SK-N-SH (cell line): ENCODE measurements around the gene PEPD. TPM values are rescaled to one million over a fixed set of nuclear protein-coding genes. Genes with fewer than 3 reads are reported as not detected.

Experiments used
- CTCF ChIA-PET: fragments of 300-600, 350-600 bp; formaldehyde crosslinking; extraction: SDS; loops from one replicate; lab custom pipeline; 2021; lab: Yijun Ruan, JAX
- POLR2A ChIA-PET: fragments of 350-600 bp; sonication (Branson Sonifier 250); formaldehyde crosslinking; extraction: SDS; loops from one replicate; lab custom pipeline; 2020; ENCODE audit warnings: antibody characterized with exemption, inconsistent platforms; lab: Yijun Ruan, JAX
- DNase-seq: peaks from one replicate; pipeline ENCODE4 v3.0.0; 2012
- H2AFZ ChIP-seq: fragments of 200-600 bp; sonication (generic); 2 replicates; pipeline ENCODE4 v1.8.1; 2016; ENCODE audit warnings: antibody characterized with exemption, mild to moderate bottlenecking, low read depth
- H3F3A ChIP-seq: fragments of 200-600 bp; sonication (generic); replicated peaks from 2 replicates; pipeline ENCODE3; 2016; ENCODE audit warnings: antibody characterized with exemption, mild to moderate bottlenecking; ENCODE audit not compliant: insufficient read depth
- H3K27ac ChIP-seq, 2 experiments: fragments of 200-500 bp in 1 of 2; fragments of 200-600 bp in 1 of 2; sonication (Bioruptor generic) in 1 of 2; sonication (generic), shearing (Covaris generic) in 1 of 2; 2 replicates each; pipeline versions ENCODE4 v1.5.1 to v1.6.1; 2014 to 2016; ENCODE audit warnings: low read depth in 2 of 2, inconsistent platforms in 1 of 2, low read length in 1 of 2, mild to moderate bottlenecking in 1 of 2, mixed read lengths in 1 of 2
- H3K27me3 ChIP-seq: fragments of 200-600 bp; sonication (generic), shearing (Covaris generic); 2 replicates; pipeline ENCODE4 v1.6.1; 2016; ENCODE audit warnings: mixed run types; ENCODE audit not compliant: insufficient read depth
- H3K36me3 ChIP-seq, 2 experiments: fragments of 200-500 bp in 1 of 2; fragments of 200-600 bp in 1 of 2; sonication (Bioruptor generic) in 1 of 2; sonication (generic) in 1 of 2; replicated peaks in 1 of 2; 2 replicates each; pipeline versions ENCODE3 to v1.5.1; 2014 to 2016; ENCODE audit warnings: low read length in 1 of 2, mild to moderate bottlenecking in 1 of 2; ENCODE audit not compliant: insufficient read depth in 2 of 2, control insufficient read depth in 1 of 2
- H3K4me1 ChIP-seq, 2 experiments: fragments of 200-500 bp in 1 of 2; fragments of 200-600 bp in 1 of 2; sonication (Bioruptor generic) in 1 of 2; sonication (generic), shearing (Covaris generic) in 1 of 2; 2 replicates each; pipeline versions ENCODE4 v1.5.1 to v1.6.1; 2014 to 2016; ENCODE audit warnings: low read depth in 1 of 2, low read length in 1 of 2, mixed run types in 1 of 2; ENCODE audit not compliant: insufficient read depth in 2 of 2, control insufficient read depth in 1 of 2
- H3K4me2 ChIP-seq: fragments of 200-600 bp; sonication (generic), shearing (Covaris generic); 2 replicates; pipeline ENCODE4 v1.6.1; 2017; ENCODE audit warnings: mixed run types
- H3K4me3 ChIP-seq, 2 experiments: fragments of 200-500 bp in 1 of 2; fragments of 200-600 bp in 1 of 2; sonication (Bioruptor generic) in 1 of 2; sonication (generic), shearing (Covaris generic) in 1 of 2; 2 replicates each; pipeline versions ENCODE4 v1.5.1 to v1.8.1; 2014 to 2016; ENCODE audit warnings: low read depth in 2 of 2, inconsistent platforms in 1 of 2, low read length in 1 of 2, mild to moderate bottlenecking in 1 of 2, mixed read lengths in 1 of 2, moderate library complexity in 1 of 2
- H3K79me2 ChIP-seq: fragments of 200-600 bp; sonication (generic); 2 replicates; pipeline ENCODE4 v1.8.1; 2017; ENCODE audit warnings: mild to moderate bottlenecking; ENCODE audit not compliant: insufficient read depth
- H3K9ac ChIP-seq: fragments of 200-600 bp; sonication (generic); 2 replicates; pipeline ENCODE4 v1.6.1; 2017; ENCODE audit warnings: mixed run types
- H3K9me2 ChIP-seq: fragments of 200-600 bp; sonication (generic); 2 replicates; pipeline ENCODE4 v1.6.1; 2017; ENCODE audit warnings: mixed run types
- H3K9me3 ChIP-seq: fragments of 200-600 bp; sonication (generic); 2 replicates; pipeline ENCODE4 v1.6.1; 2017; ENCODE audit warnings: mixed run types, mild to moderate bottlenecking, moderate library complexity
- H4K20me1 ChIP-seq: fragments of 200-600 bp; sonication (generic); 2 replicates; pipeline ENCODE4 v1.6.1; 2017; ENCODE audit warnings: mild to moderate bottlenecking, mixed run types; ENCODE audit not compliant: insufficient read depth
- CTCF ChIP-seq: fragments of 200-600 bp; sonication (generic); IDR thresholded peaks from 2 replicates; pipeline ENCODE4 v1.6.1; 2017; ENCODE audit warnings: antibody characterized with exemption, mild to moderate bottlenecking, moderate library complexity
- ELF1 ChIP-seq: IDR thresholded peaks from 2 replicates; pipeline ENCODE4 v1.4.0; 2012
- EP300 ChIP-seq, 2 experiments: IDR thresholded peaks; 2 replicates each; pipeline versions ENCODE4 v1.4.0 to v1.6.1; 2012; ENCODE audit warnings: borderline replicate concordance in 1 of 2, low read depth in 1 of 2, low read length in 1 of 2
- FOSL2 ChIP-seq: IDR thresholded peaks from 2 replicates; pipeline ENCODE4 v1.4.0; 2012; ENCODE audit warnings: low read depth, mild to moderate bottlenecking, moderate library complexity, borderline replicate concordance
- FOXJ3 ChIP-seq: sonication (generic); formaldehyde crosslinking; IDR thresholded peaks from 2 replicates; pipeline ENCODE4 v1.5.1; 2020; ENCODE audit warnings: mild to moderate bottlenecking, missing genetic modification reagents
- GABPA ChIP-seq: IDR thresholded peaks from 2 replicates; pipeline ENCODE4 v1.4.0; 2012; ENCODE audit warnings: low read depth, mild to moderate bottlenecking
- GATA2 ChIP-seq: sonication (generic); formaldehyde crosslinking; IDR thresholded peaks from 2 replicates; pipeline ENCODE4 v1.5.0; 2020; ENCODE audit warnings: mild to moderate bottlenecking, missing genetic modification reagents
- MAX ChIP-seq: IDR thresholded peaks from 2 replicates; pipeline ENCODE4 v1.4.0; 2012; ENCODE audit warnings: low read depth
- NFIC ChIP-seq: IDR thresholded peaks from 2 replicates; pipeline ENCODE4 v1.4.0; 2012; ENCODE audit warnings: borderline replicate concordance
- NRF1 ChIP-seq: IDR thresholded peaks from 2 replicates; pipeline ENCODE4 v1.6.1; 2012; ENCODE audit warnings: low read depth, mild to moderate bottlenecking, low read length
- PBX3 ChIP-seq: IDR thresholded peaks from 2 replicates; pipeline ENCODE4; 2012
- POLR2AphosphoS5 ChIP-seq: IDR thresholded peaks from 2 replicates; pipeline ENCODE4 v1.6.1; 2012; ENCODE audit warnings: low read depth, low read length
- RAD21 ChIP-seq: IDR thresholded peaks from 2 replicates; pipeline ENCODE4 v1.6.1; 2012; ENCODE audit warnings: mild to moderate bottlenecking, low read length
- RXRA ChIP-seq: IDR thresholded peaks from 2 replicates; pipeline ENCODE4 v1.4.0; 2012; ENCODE audit warnings: low read depth, mild to moderate bottlenecking, borderline replicate concordance
- SIN3A ChIP-seq: IDR thresholded peaks from 2 replicates; pipeline ENCODE4 v1.6.1; 2012; ENCODE audit warnings: low read depth, mild to moderate bottlenecking, low read length, moderate library complexity, borderline replicate concordance
- TCF12 ChIP-seq: IDR thresholded peaks from 2 replicates; pipeline ENCODE4 v1.4.0; 2012
- USF1 ChIP-seq: IDR thresholded peaks from 2 replicates; pipeline ENCODE4 v1.4.0; 2012; ENCODE audit warnings: low read depth, borderline replicate concordance
- ZBTB33 ChIP-seq: IDR thresholded peaks from 2 replicates; pipeline ENCODE4 v1.4.0; 2012; ENCODE audit warnings: low read depth, borderline replicate concordance
- WGBS: methylation state at CpG from one replicate; pipeline ENCODE4 v1.1.6; 2017; ENCODE audit warnings: low lambda C conversion rate; 5-methylcytosine and 5-hydroxymethylcytosine counted together
- polyA plus RNA-seq, 3 experiments: library from polyadenylated mRNA; depleted of rRNA; stranded (reverse); fragments of >200 nt; gene quantifications; 2 replicates each; pipeline ENCODE4 v1.2.3, GENCODE V29; 2012

Gene PEPD
- polyA plus RNA-seq, 1 of the 3 experiments (the other 2 are of a cell fraction) = 88.9 TPM

- TF ChIP-seq PBX3 (no peak), NFIC (no peak)
Measured at GRCh38 chr19:33546656-33547055, 25.1 kb upstream of the PEPD start (continued).

- H3F3A ChIP-seq = no peaks in the 10 kb centered on the region
- H3K9me3 ChIP-seq = no peaks in the 10 kb centered on the region
- POLR2A ChIA-PET = no interaction called here
- DNase-seq = no peak
- H3K27ac ChIP-seq = no peak overlapping the region
- H3K9me2 ChIP-seq = no peaks in the 10 kb centered on the region
- H2AFZ ChIP-seq = no peak overlapping the region
- H3K9ac ChIP-seq = no peak overlapping the region
- H3K4me1 ChIP-seq = peaks cover 0 to 6% of the 10 kb centered on the region in 2 experiments; a peak in 1 of 4 replicates
- no peak for TF ChIP-seq ELF1
- TF ChIP-seq TCF12 = no peak
- TF ChIP-seq GATA2 (CRISPR knock-in tag) = no peak
- no peak for TF ChIP-seq FOXJ3 (CRISPR knock-in tag)
- TF ChIP-seq CTCF = no peak
- no peak for TF ChIP-seq GABPA
- TF ChIP-seq SIN3A = no peak
- TF ChIP-seq RAD21 = no peak
- no peak for TF ChIP-seq NRF1
- TF ChIP-seq MAX = no peak
- TF ChIP-seq, all 33 proteins: peak for 0
- no peaks in the 10 kb centered on the region for H3K79me2 ChIP-seq
- no peaks in the 10 kb centered on the region for H4K20me1 ChIP-seq
- 39% methylated on average over 9 of the region's 9 CpGs for WGBS
- H3K36me3 ChIP-seq = no peaks in the 10 kb centered on the region
- H3K4me2 ChIP-seq = no peak overlapping the region
- no peak overlapping the region for H3K4me3 ChIP-seq
- H3K27me3 ChIP-seq = no peaks in the 10 kb centered on the region
- CTCF ChIA-PET = interaction anchor here (0.8 kb wide), 1 partner anchor 12 kb away, joined by 3 read pairs; no protein-coding TSS in a partner anchor
Measured at GRCh38 chr19:33545217-33545981, 23.8 kb upstream of the PEPD start.

- no peaks in the 10 kb centered on the region for H3K27me3 ChIP-seq
- no peaks in the 10 kb centered on the region for H3K36me3 ChIP-seq
- DNase-seq = no peak
- ChIA-PET CTCF (no interaction called here), POLR2A (no interaction called here)
- H3K4me3 ChIP-seq = no peak overlapping the region
- 45% methylated on average over 8 of the region's 8 CpGs for WGBS
- H3K9me3 ChIP-seq = no peaks in the 10 kb centered on the region
- H2AFZ ChIP-seq = no peak overlapping the region
- no peaks in the 10 kb centered on the region for H3K4me1 ChIP-seq
- no peaks in the 10 kb centered on the region for H4K20me1 ChIP-seq
- no peak overlapping the region for H3K4me2 ChIP-seq
- H3K9me2 ChIP-seq = no peaks in the 10 kb centered on the region
- H3K27ac ChIP-seq = no peak overlapping the region
- H3K79me2 ChIP-seq = no peaks in the 10 kb centered on the region
- H3F3A ChIP-seq = no peaks in the 10 kb centered on the region
- no peak overlapping the region for H3K9ac ChIP-seq
- TF ChIP-seq PBX3 = no peak
- TF ChIP-seq FOSL2 = no peak
- no peak for TF ChIP-seq EP300 (IDR thresholded peaks at IDR 0.05; ENCODE audit: borderline replicate concordance in 1 of 2, low read depth in 1 of 2, low read length in 1 of 2)
- TF ChIP-seq POLR2AphosphoS5 = no peak
- no peak for TF ChIP-seq RXRA
- no peak for TF ChIP-seq USF1
- no peak for TF ChIP-seq ZBTB33
Measured at GRCh38 chr19:33535226-33535625, 13.6 kb upstream of the PEPD start.
